Thoracic aorta (tissue), 2 donors: ENCODE results near the gene FN1. TPM values are rescaled to one million over a fixed set of nuclear protein-coding genes. Genes with fewer than 3 reads are reported as not detected.
A peak's percentile ranks its signal among the peaks of the same experiment; 100 is the strongest.

Experiments used
- ATAC-seq: fragments of 150-250 bp; one replicate; pipeline ENCODE4 v1.8.0; 2017; ENCODE audit warnings: low read depth; ENCODE audit not compliant: insufficient number of reproducible peaks, low FRiP score
- DNase-seq: peaks from one replicate; pipeline ENCODE4 v3.0.0-alpha.2; 2020; ENCODE audit warnings: low spot score
- H3K27ac ChIP-seq, 2 donors: fragments of 200-600 bp; sonication (generic); 1 replicate in 1 of 2; 2 replicates in 1 of 2; pipeline ENCODE4 v1.5.1; 2016; ENCODE audit warnings: mild to moderate bottlenecking in 2 of 2, moderate library complexity in 2 of 2
- H3K27me3 ChIP-seq: fragments of 200-600 bp; sonication (generic); replicated peaks from 2 replicates; pipeline ENCODE4 v1.6.0; 2016; ENCODE audit warnings: mild to moderate bottlenecking; ENCODE audit not compliant: insufficient read depth
- H3K36me3 ChIP-seq: fragments of 200-600 bp; sonication (generic); one replicate; pipeline ENCODE4 v1.5.1; 2016
- H3K4me1 ChIP-seq, 2 donors: fragments of 200-600 bp; sonication (generic); 1 replicate in 1 of 2; 2 replicates in 1 of 2; pipeline versions ENCODE4 v1.5.1 to v1.6.0; 2016; ENCODE audit warnings: low read depth in 2 of 2, mild to moderate bottlenecking in 1 of 2; ENCODE audit not compliant: control insufficient read depth in 1 of 2
- H3K4me3 ChIP-seq: fragments of 200-600 bp; sonication (generic); 2 replicates; pipeline ENCODE4 v1.5.1; 2016; ENCODE audit warnings: mild to moderate bottlenecking
- H3K9me3 ChIP-seq: fragments of 200-600 bp; sonication (generic); 2 replicates; pipeline ENCODE4 v1.5.1; 2016
- CTCF ChIP-seq: fragments of 200-600 bp; sonication (generic); IDR thresholded peaks from one replicate; pipeline ENCODE4 v1.5.1; 2019; ENCODE audit warnings: antibody characterized with exemption
- total RNA-seq, 2 donors: library from RNA; depleted of rRNA; stranded (reverse); fragments of >200 nt; gene quantifications; one replicate each; pipeline versions ENCODE4 v1.1.0 to v1.2.3, GENCODE V29; 2016

The FN1 gene
- total RNA-seq, 2 donors from 2014 or later: 6,415 to 8,882 TPM

DNA sequence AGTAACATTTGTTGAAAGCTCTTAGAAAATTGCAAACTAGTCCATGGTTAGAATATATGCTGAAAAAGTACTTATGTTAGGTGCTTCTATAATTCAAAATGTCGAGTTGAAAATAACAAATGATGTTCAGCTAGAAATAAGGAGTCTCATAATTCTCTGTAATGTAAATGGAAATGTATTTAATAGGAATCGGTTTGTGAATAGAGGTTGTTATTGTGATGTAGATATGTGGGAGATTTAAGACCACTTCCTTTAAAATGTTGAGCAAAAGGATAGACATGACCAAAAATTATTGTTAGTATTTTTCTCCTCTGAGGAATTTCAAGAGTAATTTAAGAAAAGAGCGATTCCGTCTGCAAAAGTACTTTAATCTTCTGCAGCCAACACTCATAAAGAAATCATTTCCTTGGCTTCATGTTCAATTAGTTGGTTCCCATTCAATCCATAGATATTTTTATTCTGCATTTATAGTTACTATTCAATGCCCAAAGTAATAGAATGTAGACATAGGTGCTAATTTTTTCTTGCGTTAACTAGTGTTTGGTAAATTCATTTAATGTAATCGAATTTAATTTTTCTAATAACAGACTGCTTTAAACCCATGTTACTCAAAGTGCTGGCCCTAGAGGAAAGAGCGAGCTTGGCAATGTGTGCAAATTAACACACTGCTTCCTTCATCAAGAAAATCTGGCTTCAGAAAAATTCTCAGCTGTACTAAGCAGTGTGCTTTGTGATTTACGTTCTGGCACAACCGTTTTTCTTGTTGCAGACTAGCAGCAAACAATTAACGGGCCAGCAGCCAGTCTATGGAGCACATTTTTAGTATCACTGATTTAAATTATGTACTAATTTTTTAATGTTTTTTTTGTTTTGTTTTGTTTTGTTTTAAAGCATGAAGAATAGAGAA lies 32.2 kb downstream of the FN1 start:
- Histone ChIP-seq H3K4me1 (peaks cover 14 to 65% of the 10 kb centered on the region in 2 donors), H3K9me3 (no peaks in the 10 kb centered on the region), H3K36me3 (peaks cover 66% of the 10 kb centered on the region), H3K27ac (peak overlapping the region; percentile 45 to 47), H3K4me3 (no peak overlapping the region), H3K27me3 (no peaks in the 10 kb centered on the region)
- no peak for ATAC-seq
- DNase-seq: no peak
- no peak for TF ChIP-seq CTCF

DNA sequence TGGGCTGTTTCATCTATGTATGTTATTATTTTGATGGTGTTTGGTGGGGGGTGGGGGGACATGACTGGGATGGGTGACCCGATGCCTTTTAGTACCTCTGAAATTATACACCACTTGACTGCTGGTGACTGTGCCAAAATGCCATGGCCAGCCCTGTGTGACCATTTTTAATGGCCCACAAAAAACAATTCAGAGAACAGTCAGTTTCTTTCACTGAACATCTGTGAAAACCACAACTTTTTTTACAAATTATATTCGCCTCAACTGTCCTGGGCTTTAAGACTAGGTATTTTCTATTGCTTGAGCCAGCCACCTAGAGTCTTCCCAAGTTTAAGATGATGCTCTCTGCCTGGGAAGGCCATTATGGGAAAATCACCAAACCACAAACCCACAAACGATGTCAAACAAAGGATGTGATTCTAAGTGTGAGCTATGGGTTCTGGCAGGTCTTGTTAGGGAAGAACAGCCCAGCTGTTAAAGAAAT lies 33.9 kb downstream of the FN1 start:
- TF ChIP-seq CTCF: no peak
- no peak for DNase-seq
- H3K27ac ChIP-seq: peak overlapping the region; percentile 6 to 40
- H3K4me3 ChIP-seq: no peak overlapping the region
- no peak for ATAC-seq
- no peaks in the 10 kb centered on the region for H3K27me3 ChIP-seq
- H3K4me1 ChIP-seq: peaks cover 21 to 82% of the 10 kb centered on the region in 2 donors
- peaks cover 62% of the 10 kb centered on the region for H3K36me3 ChIP-seq
- H3K9me3 ChIP-seq: no peaks in the 10 kb centered on the region

- TF ChIP-seq CTCF: no peak
- Histone ChIP-seq H3K4me3 (no peak overlapping the region), H3K27me3 (no peaks in the 10 kb centered on the region), H3K4me1 (peaks cover 18 to 70% of the 10 kb centered on the region in 2 donors), H3K27ac (peak overlapping the region in 1 of 2 donors; percentile 47), H3K36me3 (peaks cover 60% of the 10 kb centered on the region), H3K9me3 (no peaks in the 10 kb centered on the region)
- no peak for DNase-seq
- no peak for ATAC-seq
Observed at GRCh38 chr2:215399067-215399716, 36.7 kb downstream of the FN1 start.

DNA sequence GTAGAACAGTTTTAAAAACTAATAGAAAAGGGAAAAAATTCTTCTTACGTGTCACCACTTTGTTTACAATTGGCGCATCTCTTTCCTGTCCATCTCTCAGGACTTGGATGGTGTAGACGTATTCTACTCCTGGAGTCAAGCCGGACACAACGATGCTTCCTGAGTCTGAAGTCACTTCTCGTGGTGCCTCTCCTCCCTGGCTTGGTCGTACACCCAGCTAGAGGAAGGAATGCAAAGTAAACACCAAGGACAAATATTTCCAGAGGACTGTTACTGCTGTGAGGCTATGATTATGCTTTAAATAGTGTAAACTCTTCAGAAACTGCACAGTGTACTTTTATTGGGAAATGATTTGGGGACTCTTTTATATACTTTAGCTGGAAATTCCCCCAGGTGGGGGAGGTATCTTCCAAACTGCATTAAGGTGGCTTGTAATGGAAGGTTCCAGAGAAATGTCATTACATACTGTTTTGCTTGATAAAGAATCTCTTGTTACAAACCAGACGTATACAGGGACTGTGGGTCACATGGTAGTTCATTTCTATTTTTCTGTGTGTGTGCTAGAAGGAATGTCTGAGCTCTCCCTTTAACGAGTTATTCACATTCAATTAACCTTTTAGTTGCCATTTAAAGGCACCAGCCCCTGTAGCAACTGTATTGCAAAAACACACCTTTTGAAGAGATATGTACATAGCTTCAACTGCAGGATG lies 38.1 kb downstream of the FN1 start:
- TF ChIP-seq CTCF: no peak
- DNase-seq (no peak), ATAC-seq (no peak)
- Histone ChIP-seq H3K27ac (peak overlapping the region; percentile 39 to 44), H3K36me3 (peaks cover 58% of the 10 kb centered on the region), H3K9me3 (no peaks in the 10 kb centered on the region), H3K27me3 (no peaks in the 10 kb centered on the region), H3K4me3 (no peak overlapping the region), H3K4me1 (peaks cover 15 to 56% of the 10 kb centered on the region in 2 donors)
